Superior temporal gyrus (tissue), 1 donor: ENCODE data around the gene LACTB.
A peak's percentile ranks its signal among the peaks of the same experiment; 100 is the strongest.

Experiments used
- DNase-seq: peaks from one replicate; pipeline ENCODE4 v3.0.0-alpha.2; 2016; ENCODE audit errors: extremely low spot score

The LACTB gene

GRCh38 chr15:63121382-63122001 is at the start of gene LACTB:
LACTB (plus strand) TSS chr15:63121861; CDS start chr15:63121872, 11 bp downstream.
- peak; percentile 87 for DNase-seq

DNA sequence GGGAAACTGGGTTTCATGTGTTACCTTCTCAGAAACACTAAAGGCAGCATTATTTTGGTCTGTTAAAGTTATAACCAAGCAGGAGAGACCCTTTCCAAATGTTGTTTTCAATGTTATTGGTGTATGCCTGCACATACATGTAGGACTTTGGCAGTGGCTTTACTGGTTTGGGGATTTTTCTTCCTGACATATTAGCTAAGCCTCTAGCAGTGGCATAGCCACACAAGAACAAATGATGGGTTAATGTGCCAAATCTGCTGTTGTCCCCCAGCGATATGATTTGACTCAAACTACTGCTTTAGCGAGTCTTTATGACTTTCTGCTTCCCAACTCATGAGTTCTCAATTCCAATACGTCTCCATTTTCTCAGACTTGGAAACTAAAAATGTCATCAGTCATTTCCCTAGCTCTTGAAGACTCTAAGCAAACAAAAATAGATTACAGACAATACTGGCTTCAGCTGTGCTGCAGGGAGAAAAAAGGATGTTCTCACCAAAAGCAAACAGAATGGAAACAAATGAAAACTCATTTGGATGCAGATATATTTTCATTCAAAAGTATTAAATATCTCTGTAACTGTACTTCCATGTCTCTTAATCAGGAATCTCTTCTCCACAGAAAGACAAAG is 49.5 kb upstream of the LACTB start:
- DNase-seq, result no peak

GRCh38 chr15:63072809-63073277 is 48.8 kb upstream of the LACTB start:
- no peak for DNase-seq

GRCh38 chr15:63073497-63074172 is 48.0 kb upstream of the LACTB start:
- no peak for DNase-seq

GRCh38 chr15:63075015-63075983 is 46.4 kb upstream of the LACTB start:
- DNase-seq, result no peak

GRCh38 chr15:63075984-63076713 is 45.5 kb upstream of the LACTB start:
- no peak for DNase-seq

GRCh38 chr15:63076714-63077046 is 45.0 kb upstream of the LACTB start:
- no peak for DNase-seq

GRCh38 chr15:63077952-63078351 is 43.7 kb upstream of the LACTB start:
- DNase-seq, result no peak

- no peak for DNase-seq
These were observed 41.6 kb upstream of the LACTB start for GRCh38 chr15:63079947-63080626.

GRCh38 chr15:63080634-63081250 is 40.9 kb upstream of the LACTB start:
- DNase-seq, result no peak

GRCh38 chr15:63082366-63082765 is 39.3 kb upstream of the LACTB start:
- no peak for DNase-seq

GRCh38 chr15:63083044-63083443 is 38.6 kb upstream of the LACTB start:
- no peak for DNase-seq

- DNase-seq, result no peak
These were observed 38.1 kb upstream of the LACTB start for GRCh38 chr15:63083541-63083940.

GRCh38 chr15:63084806-63085205 is 36.9 kb upstream of the LACTB start:
- DNase-seq, result no peak

DNA sequence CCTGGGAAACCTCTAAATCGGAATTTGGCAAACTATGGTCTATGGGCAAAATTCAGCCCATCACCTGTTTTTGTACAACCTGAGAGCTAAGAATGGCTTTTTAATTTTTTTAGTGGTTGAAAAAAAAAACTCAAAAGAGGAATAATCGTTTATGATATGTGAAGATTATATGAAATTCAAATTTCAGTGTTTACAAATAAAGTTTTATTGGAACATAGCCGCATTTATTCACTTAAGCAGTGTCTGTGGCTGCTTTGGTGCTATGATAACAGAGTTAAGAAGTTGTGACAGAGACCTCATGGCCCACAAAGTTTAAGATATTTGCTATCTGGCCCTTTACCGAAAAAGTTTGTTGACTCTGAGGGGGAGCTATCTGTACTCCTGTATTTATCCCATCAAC is 36.4 kb upstream of the LACTB start:
- DNase-seq, result no peak

DNA sequence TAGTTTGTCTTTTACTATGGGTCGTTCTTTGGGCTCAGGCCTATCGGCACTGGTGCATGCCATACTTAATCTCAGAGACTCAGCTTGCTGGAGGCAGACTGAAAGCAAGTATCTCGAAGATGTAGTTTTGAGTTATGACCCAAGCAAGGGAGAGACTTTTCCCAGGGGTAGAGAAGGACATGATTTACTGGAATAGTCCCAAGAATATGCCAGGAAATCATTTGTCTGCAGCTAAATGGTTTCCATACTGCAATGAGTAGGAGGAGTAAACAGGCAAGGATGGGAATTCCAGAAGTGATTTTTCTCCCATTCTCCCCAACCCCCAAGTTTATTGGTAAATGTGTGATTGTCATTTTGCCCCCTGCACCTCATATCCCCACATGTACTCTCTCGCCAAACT is 35.4 kb upstream of the LACTB start:
- DNase-seq, result no peak

DNA sequence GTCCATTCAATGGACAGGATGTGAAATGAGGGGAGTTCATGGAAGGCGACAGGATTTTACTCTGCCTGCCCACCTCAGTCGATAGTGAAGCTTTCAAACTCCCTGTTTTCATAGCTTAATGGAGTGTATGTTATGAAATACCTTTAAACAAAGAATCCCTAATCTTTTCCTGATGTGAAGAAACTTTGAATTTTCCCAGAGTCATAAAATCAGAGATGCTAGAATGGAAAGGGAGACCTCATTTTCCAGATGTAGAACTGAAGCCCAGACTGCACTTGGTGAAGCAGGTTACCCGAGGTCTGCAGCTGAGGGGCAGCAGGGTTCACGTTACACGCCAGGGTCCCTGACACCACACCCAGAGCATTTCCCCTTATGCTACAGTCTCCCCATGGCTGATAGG is 34.7 kb upstream of the LACTB start:
- no peak for DNase-seq

DNA sequence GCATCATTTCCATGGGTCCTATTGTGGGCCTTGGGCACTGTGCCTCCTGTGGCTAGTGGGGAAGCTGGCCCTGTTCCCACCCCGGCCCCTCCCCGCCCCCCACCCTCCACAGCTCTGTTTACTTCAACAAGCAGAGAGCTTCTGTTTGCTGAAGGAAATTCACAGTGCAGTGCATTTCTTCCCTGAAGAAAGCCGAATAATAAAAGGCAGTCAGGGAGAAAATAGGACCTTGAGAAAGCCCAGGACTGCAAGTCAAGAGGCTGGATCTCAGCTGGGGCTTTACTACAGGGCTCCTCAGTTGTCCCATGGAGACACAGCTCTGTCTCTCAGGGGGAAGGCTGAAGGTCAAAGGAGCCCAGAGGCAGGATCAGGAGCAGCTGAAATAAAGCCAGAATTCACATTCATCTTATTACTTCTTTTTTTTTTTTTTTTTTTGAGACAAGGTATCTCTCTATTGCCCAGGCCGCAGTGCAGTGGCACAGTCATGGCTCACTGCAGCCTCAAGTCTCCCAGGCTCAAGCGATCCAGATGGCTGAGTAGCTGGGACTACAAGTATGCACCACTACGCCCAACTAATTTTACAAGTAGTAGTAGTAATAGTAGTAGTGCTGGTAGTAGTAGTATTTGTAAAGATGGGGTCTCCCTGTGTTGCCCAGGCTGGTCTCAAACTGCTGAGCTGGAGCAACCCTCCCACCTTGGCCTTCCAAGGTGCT is 33.0 kb upstream of the LACTB start:
- no peak for DNase-seq

DNA sequence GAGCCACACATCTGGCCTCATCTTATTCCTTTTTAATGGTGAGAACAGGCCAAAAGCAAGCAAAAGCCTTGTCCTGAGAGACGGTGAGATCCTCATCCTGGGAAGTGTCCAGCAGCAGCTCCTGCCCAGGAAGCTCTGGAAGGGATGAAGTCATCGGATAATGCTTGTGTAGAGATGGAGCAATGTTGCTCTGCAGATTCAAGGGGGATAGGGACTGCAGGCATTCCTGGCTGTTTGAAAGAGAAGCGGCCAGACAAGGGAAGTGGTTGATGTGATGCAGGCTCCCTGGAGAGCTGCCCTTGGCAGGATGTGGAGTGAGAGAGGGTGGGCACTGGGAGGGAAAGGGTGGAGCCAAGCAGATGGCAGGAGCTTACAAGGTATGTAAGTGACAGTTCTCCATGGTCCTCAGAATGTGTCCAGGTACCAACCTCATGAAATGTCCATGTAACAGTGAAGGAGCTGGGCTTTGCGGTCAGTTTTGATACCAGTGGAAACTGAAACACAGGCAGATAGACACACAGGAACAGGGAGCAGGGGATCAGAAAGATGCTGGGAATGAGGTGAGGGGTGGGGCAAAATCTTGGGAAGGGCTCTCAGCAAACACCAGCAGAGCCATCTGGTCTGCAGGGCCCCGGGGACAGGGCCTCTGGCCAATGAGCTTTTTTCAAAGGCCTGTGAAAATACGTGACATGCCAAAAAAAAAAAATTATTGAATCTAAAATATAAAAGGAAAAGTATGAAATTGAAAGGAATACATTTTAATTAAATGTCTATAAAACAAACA is 32.2 kb upstream of the LACTB start:
- DNase-seq, result no peak
